Hepatocyte (in vitro differentiated cells): Measurements from ENCODE around the gene ROS1. TPM values are rescaled to one million over a fixed set of nuclear protein-coding genes. Genes with fewer than 3 reads are reported as not detected.

ENCODE experiments used
- DNase-seq: peaks from one replicate; pipeline ENCODE4 v3.0.0-alpha.2; 2016; ENCODE audit warnings: low spot score
- H2AFZ ChIP-seq: fragments of 200-600 bp; sonication (generic); 2 replicates; pipeline ENCODE4 v1.6.0; 2016; ENCODE audit warnings: antibody characterized with exemption, mild to moderate bottlenecking
- H3K27ac ChIP-seq: fragments of 200-600 bp; sonication (generic); 2 replicates; pipeline ENCODE4 v1.5.1; 2016; ENCODE audit warnings: mild to moderate bottlenecking
- H3K27me3 ChIP-seq: fragments of 200-600 bp; sonication (generic); 2 replicates; pipeline ENCODE4 v1.6.1; 2016
- H3K36me3 ChIP-seq: fragments of 200-600 bp; sonication (generic); replicated peaks from 2 replicates; pipeline ENCODE4 v1.5.1; 2016; ENCODE audit warnings: low read depth; ENCODE audit not compliant: insufficient read depth
- H3K4me1 ChIP-seq: fragments of 200-600 bp; sonication (generic); 2 replicates; pipeline ENCODE4 v1.5.1; 2016; ENCODE audit warnings: mild to moderate bottlenecking, moderate library complexity; ENCODE audit not compliant: insufficient read depth
- H3K4me2 ChIP-seq: fragments of 200-600 bp; sonication (generic); 2 replicates; pipeline ENCODE4 v1.6.0; 2016
- H3K4me3 ChIP-seq: fragments of 200-600 bp; sonication (generic); 2 replicates; pipeline ENCODE4 v1.5.1; 2016; ENCODE audit warnings: mild to moderate bottlenecking
- H3K79me2 ChIP-seq: fragments of 200-600 bp; sonication (generic); 2 replicates; pipeline ENCODE4 v1.6.0; 2017; ENCODE audit warnings: mild to moderate bottlenecking
- H3K9me2 ChIP-seq: fragments of 200-600 bp; sonication (generic); replicated peaks from 2 replicates; pipeline ENCODE4 v1.6.0; 2017; ENCODE audit warnings: mild to moderate bottlenecking; ENCODE audit not compliant: insufficient read depth
- H3K9me3 ChIP-seq: fragments of 200-600 bp; sonication (generic); 2 replicates; pipeline ENCODE4 v1.5.1; 2016; ENCODE audit warnings: low read depth, mild to moderate bottlenecking
- H4K20me1 ChIP-seq: fragments of 200-600 bp; sonication (generic); 2 replicates; pipeline ENCODE4 v1.6.0; 2016; ENCODE audit warnings: mild to moderate bottlenecking; ENCODE audit not compliant: insufficient read depth, poor library complexity, severe bottlenecking
- CTCF ChIP-seq: fragments of 200-600 bp; sonication (generic); IDR thresholded peaks from 2 replicates; pipeline ENCODE4 v1.5.1; 2016; ENCODE audit warnings: antibody characterized with exemption, mild to moderate bottlenecking; ENCODE audit not compliant: poor library complexity
- EZH2 ChIP-seq: fragments of 200-600 bp; sonication (generic); IDR thresholded peaks from 2 replicates; pipeline ENCODE4 v1.6.1; 2016; ENCODE audit warnings: antibody characterized with exemption, mild to moderate bottlenecking, borderline replicate concordance
- EZH2phosphoT487 ChIP-seq: fragments of 200-600 bp; sonication (generic); IDR thresholded peaks from one replicate; pipeline ENCODE4 v1.6.1; 2018; ENCODE audit warnings: antibody characterized with exemption, mild to moderate bottlenecking, low read depth, moderate library complexity; ENCODE audit not compliant: unreplicated experiment, severe bottlenecking
- WGBS: methylation state at CpG from one replicate; pipeline ENCODE4 v1.1.6; 2016; ENCODE audit warnings: low lambda C conversion rate; ENCODE audit errors: missing lambda C conversion rate; 5-methylcytosine and 5-hydroxymethylcytosine counted together
- polyA plus RNA-seq: library from polyadenylated mRNA; unstranded; fragments of >200 nt; fragmentation: Nextera tagmentation; extraction: Ambion mirVana; gene quantifications from 2 replicates; pipeline ENCODE4 v1.2.1, GENCODE V29; 2016
- total RNA-seq: library from RNA; depleted of rRNA; stranded (reverse); fragments of >200 nt; gene quantifications from 2 replicates; pipeline ENCODE4 v1.2.3, GENCODE V29; 2014

ROS1 gene
- total and polyA plus RNA-seq, 2 experiments from 2014 or later: 0.33 to 2.7 TPM

- 81% methylated on average over 5 of the region's 5 CpGs for WGBS
- DNase-seq: no peak
Measured at GRCh38 chr6:117267054-117267347, 158.7 kb downstream of the ROS1 start.

GRCh38 chr6:117266257-117267053 lies 159.3 kb downstream of the ROS1 start:
- Histone ChIP-seq H2AFZ (no peak overlapping the region), H3K27me3 (peaks cover 95% of the 10 kb centered on the region), H4K20me1 (no peaks in the 10 kb centered on the region), H3K9me2 (no peaks in the 10 kb centered on the region), H3K36me3 (no peaks in the 10 kb centered on the region), H3K9me3 (no peaks in the 10 kb centered on the region), H3K79me2 (no peaks in the 10 kb centered on the region), H3K4me3 (peak overlapping the region; percentile 70), H3K4me2 (peak overlapping the region; percentile 96), H3K27ac (no peak overlapping the region), H3K4me1 (peaks cover 17% of the 10 kb centered on the region)
- DNase-seq: no peak
- TF ChIP-seq EZH2 (peak; percentile 42), CTCF (no peak)
- 30% methylated on average over 16 of the region's 16 CpGs for WGBS

More at GRCh38 chr6:117267054-117267347, 158.7 kb downstream of the ROS1 start:
- Histone ChIP-seq H3K36me3 (no peaks in the 10 kb centered on the region), H3K27ac (no peak overlapping the region), H3K79me2 (no peaks in the 10 kb centered on the region), H3K9me2 (no peaks in the 10 kb centered on the region), H3K27me3 (peaks cover 94% of the 10 kb centered on the region), H3K4me3 (no peak overlapping the region), H4K20me1 (no peaks in the 10 kb centered on the region), H3K4me2 (no peak overlapping the region), H3K9me3 (no peaks in the 10 kb centered on the region), H3K4me1 (peaks cover 17% of the 10 kb centered on the region), H2AFZ (no peak overlapping the region)
- TF ChIP-seq CTCF (no peak), EZH2 (no peak), EZH2phosphoT487 (no peak)

GRCh38 chr6:117265410-117266256 lies 160.1 kb downstream of the ROS1 start, which contains the start of gene VGLL2:
Gene VGLL2 (plus strand): TSS chr6:117265558. CDS start chr6:117265764, 206 bp downstream.
- WGBS: 1% methylated on average over 57 of the region's 63 CpGs
- peaks cover 17% of the 10 kb centered on the region for H3K4me1 ChIP-seq
- no peaks in the 10 kb centered on the region for H4K20me1 ChIP-seq
- TF ChIP-seq CTCF: peak; percentile 27
- no peak for TF ChIP-seq EZH2phosphoT487
- peak; percentile 79 for TF ChIP-seq EZH2
- H2AFZ ChIP-seq: peak within 1 kb of the TSS; percentile 68
- H3K9me2 ChIP-seq: no peaks in the 10 kb centered on the region
- H3K79me2 ChIP-seq: no peaks in the 10 kb centered on the region
- H3K4me2 ChIP-seq: peak within 1 kb of the TSS; percentile 96
- no peaks in the 10 kb centered on the region for H3K36me3 ChIP-seq
- H3K4me3 ChIP-seq: peak within 1 kb of the TSS; percentile 70
- no peaks in the 10 kb centered on the region for H3K9me3 ChIP-seq
- H3K27ac ChIP-seq: no peak within 1 kb of the TSS
- peak; percentile 74 for DNase-seq
- H3K27me3 ChIP-seq: peaks cover 97% of the 10 kb centered on the region
